ENCODE data around the gene SLC1A4. TPM values are rescaled to one million over a fixed set of nuclear protein-coding genes. Genes with fewer than 3 reads are reported as not detected.
A peak's percentile ranks its signal among the peaks of the same experiment; 100 is the strongest.

The SLC1A4 gene
- total RNA-seq, 2 donors from 2014 or later = 21.2 to 33.2 TPM

DNA sequence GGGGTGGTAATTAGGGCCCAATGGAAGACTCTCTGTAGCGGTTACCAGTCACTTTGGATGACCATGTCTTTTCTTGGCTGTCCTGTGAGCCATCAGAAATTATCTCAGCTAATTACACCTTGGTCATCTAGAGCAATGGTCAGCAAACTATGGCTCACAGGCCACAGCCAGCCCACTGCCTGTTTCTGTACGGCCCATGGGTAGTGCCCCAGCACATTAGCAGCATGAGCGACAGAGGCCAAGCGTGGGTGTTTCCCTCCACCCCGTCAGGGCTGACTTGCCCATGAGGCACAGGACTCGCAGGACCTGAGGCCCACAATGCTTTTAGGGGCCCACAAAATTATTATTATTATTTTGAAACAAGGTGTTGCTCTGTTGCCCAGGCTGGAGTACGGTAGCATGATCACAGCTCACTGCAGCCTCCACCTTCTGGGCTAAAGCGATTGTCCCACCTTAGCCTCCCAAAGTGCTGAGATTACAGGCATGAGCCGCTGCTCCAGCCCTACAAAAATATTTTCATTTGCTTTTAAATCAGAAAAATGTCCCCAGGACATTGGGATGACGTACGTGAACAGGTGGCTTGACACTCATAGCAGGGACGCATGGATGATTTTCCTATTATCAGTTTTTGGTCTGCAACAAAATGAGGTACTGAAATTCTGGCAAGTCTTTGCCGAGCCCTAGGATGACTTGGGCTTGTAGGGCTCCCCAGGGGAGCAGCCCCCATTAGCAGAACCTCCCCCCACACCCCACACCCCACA lies 37.7 kb downstream of the SLC1A4 start:
- TF ChIP-seq, protein P1, sequence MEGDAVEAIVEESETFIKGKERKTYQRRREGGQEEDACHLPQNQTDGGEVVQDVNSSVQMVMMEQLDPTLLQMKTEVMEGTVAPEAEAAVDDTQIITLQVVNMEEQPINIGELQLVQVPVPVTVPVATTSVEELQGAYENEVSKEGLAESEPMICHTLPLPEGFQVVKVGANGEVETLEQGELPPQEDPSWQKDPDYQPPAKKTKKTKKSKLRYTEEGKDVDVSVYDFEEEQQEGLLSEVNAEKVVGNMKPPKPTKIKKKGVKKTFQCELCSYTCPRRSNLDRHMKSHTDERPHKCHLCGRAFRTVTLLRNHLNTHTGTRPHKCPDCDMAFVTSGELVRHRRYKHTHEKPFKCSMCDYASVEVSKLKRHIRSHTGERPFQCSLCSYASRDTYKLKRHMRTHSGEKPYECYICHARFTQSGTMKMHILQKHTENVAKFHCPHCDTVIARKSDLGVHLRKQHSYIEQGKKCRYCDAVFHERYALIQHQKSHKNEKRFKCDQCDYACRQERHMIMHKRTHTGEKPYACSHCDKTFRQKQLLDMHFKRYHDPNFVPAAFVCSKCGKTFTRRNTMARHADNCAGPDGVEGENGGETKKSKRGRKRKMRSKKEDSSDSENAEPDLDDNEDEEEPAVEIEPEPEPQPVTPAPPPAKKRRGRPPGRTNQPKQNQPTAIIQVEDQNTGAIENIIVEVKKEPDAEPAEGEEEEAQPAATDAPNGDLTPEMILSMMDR (IDR thresholded peaks at IDR 0.05) = no peak
- TF ChIP-seq POLR2A (IDR thresholded peaks at IDR 0.05) (no peak), POLR2AphosphoS5 (IDR thresholded peaks at IDR 0.05) (no peak)
- H3K27me3 ChIP-seq (replicated peaks; ENCODE audit: insufficient read depth) = no peaks in the 10 kb centered on the region
- H3K9me3 ChIP-seq = no peaks in the 10 kb centered on the region
- intact Hi-C loops (cut with DNase I) = no loop called here
- H3K4me1 ChIP-seq (replicated peaks) = no peaks in the 10 kb centered on the region
- no peak overlapping the region for H3K27ac ChIP-seq
- DNase-seq (ENCODE audit: low spot score) = no peak
- H3K4me3 ChIP-seq = no peak overlapping the region
- H3K36me3 ChIP-seq = no peaks in the 10 kb centered on the region
- WGBS = 96% methylated on average over 13 of the region's 13 CpGs

DNA sequence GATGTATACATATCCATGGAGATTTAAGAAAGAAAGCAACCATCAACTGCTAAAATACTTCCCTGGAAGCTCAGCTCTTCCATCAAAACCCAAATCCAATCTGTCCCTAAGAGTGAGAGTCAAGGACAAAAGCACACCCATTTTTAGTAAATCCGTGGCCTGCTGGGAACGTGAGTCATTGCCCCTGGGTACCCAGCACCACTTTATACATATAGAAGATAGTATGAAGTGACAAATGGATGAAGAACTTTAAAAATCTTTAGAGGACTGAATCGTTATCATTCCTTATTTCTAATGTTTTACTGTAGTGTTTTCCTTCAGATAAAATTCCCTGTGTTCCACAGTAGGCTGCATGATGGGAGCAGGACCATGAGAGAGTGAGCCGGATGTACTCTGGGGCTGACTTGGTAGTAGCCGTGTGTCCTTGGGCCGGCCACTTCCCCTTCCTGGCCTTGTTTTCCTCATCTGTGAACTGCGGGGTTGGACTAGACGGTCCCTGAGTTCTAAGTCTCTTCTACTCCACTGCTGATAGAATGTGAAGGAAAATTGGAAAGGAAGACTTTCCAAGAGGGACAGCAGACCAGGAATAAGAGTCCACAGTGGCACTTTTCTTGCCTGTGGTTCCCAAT lies 38.5 kb downstream of the SLC1A4 start:
- intact Hi-C loops (cut with DNase I) = no loop called here
- Histone ChIP-seq H3K27ac (no peak overlapping the region), H3K36me3 (no peaks in the 10 kb centered on the region), H3K27me3 (replicated peaks; ENCODE audit: insufficient read depth) (no peaks in the 10 kb centered on the region), H3K9me3 (no peaks in the 10 kb centered on the region), H3K4me3 (no peak overlapping the region), H3K4me1 (replicated peaks) (peaks cover 5% of the 10 kb centered on the region)
- 78% methylated on average over 8 of the region's 8 CpGs for WGBS
- DNase-seq (ENCODE audit: low spot score) = no peak
- no peak for TF ChIP-seq POLR2A (IDR thresholded peaks at IDR 0.05)
- no peak for TF ChIP-seq POLR2AphosphoS5 (IDR thresholded peaks at IDR 0.05)
- TF ChIP-seq, protein P1 (IDR thresholded peaks at IDR 0.05) = no peak

DNA sequence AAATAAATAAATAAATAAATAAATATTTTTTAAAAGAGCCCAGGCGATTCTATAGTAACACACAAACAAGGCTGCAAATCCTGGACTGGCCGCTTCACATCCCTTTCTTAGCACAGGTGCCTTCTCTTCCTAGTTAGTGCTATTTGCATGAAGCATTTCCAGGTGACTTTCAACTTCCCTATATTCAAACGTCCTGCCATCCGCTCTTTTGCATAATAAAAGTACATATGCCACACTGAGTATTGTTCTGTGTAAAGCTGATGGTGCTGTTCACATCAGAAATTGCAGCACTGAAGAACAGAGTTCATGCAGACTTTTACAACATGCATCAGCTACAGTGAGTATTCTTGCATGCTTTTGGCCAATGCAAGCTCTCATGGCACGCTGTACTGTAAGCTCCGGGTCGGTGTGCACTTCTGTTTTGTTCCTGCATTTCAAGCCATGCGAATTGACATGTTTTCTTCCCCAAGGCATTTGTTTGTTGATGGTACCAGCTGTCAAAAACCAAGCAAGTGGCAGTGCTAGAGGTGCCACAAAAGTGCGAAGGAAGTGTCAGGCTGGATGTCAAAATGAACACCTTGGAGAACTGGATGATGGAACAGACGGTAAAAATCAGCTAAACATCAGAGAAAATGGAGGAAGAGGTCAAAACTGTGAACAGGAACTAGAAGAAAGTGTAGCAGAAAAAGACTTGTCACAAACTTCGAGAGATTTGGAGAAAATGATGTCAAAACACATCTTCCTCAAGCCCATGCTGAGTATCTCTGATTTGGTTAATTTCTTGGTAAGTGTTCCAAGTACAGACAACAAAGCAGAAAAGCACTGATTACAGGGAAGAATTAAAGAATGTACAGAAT lies 41.5 kb downstream of the SLC1A4 start:
- Histone ChIP-seq H3K36me3 (no peaks in the 10 kb centered on the region), H3K9me3 (no peaks in the 10 kb centered on the region), H3K27ac (no peak overlapping the region), H3K4me1 (replicated peaks) (peaks cover 5% of the 10 kb centered on the region), H3K4me3 (no peak overlapping the region), H3K27me3 (replicated peaks; ENCODE audit: insufficient read depth) (no peaks in the 10 kb centered on the region)
- intact Hi-C loops (cut with DNase I) = no loop called here
- no peak for DNase-seq (ENCODE audit: low spot score)
- 64% methylated on average over 11 of the region's 11 CpGs for WGBS
- no peak for TF ChIP-seq POLR2A (IDR thresholded peaks at IDR 0.05)
- TF ChIP-seq, protein P1 (IDR thresholded peaks at IDR 0.05) = no peak
- TF ChIP-seq POLR2AphosphoS5 (IDR thresholded peaks at IDR 0.05) = no peak

DNA sequence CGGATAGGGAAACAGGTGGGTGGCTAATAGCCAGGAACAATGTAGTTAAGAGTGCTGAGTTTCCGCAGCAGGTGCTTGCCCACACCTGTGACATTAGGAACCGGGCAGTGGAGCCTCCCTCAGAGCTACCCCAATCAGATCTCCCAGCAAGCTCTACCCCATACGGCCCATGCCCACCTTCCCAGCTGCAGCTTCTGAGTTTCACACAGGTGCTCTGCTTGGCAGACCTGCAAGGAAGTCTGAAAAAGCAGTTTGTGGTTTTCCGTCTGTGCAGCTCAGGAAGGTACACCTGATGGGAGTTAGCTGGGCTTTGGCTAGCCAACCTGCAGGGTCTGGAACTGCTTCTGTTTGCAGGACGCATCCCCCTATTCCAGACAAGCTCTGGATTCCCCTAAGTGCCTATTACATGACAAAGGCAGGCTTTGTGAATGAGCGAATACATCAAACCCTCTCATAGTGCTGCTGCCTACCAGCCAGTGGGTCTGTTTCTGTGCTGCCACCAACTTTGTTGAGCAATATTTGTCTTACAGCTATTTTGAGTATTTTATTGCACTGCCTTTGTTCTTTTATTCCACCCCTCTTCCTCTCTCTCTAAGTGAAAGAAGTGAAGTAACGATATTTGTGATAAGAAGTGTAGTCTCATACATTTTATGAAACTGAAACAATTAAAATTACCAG lies 42.3 kb downstream of the SLC1A4 start:
- DNase-seq (ENCODE audit: low spot score) = peak; percentile 55

More for the DNA sequence above, 42.3 kb downstream of the SLC1A4 start:
- peak overlapping the region in 1 of 2 donors; percentile 4 for H3K4me3 ChIP-seq
- 32% methylated on average over 8 of the region's 8 CpGs for whole genome bisulfite sequencing
- no peaks in the 10 kb centered on the region for H3K36me3 ChIP-seq
- intact Hi-C loops (cut with DNase I) = no loop called here
- peak overlapping the region in 1 of 2 donors; percentile 8 for H3K27ac ChIP-seq
- no peaks in the 10 kb centered on the region for H3K27me3 ChIP-seq (replicated peaks; ENCODE audit: insufficient read depth)
- no peaks in the 10 kb centered on the region for H3K9me3 ChIP-seq
- TF ChIP-seq, protein P1 (IDR thresholded peaks at IDR 0.05) = no peak
- TF ChIP-seq POLR2AphosphoS5 (IDR thresholded peaks at IDR 0.05) = peak; percentile 59
- peaks cover 5% of the 10 kb centered on the region for H3K4me1 ChIP-seq (replicated peaks)

All from prostate gland (tissue), 2 donors.